GM18526 (cell line): ENCODE results near the gene AMDHD2.
A peak's percentile ranks its signal among the peaks of the same experiment; 100 is the strongest.

Experiments used
- POLR2A ChIP-seq: IDR thresholded peaks from 3 replicates; pipeline ENCODE4 v1.6.1; 2011; ENCODE audit not compliant: insufficient read length; ENCODE audit errors: extremely low read depth

Gene AMDHD2

GRCh38 chr16:2517954-2518605 lies 2.1 kb upstream of the AMDHD2 start:
- no peak for TF ChIP-seq POLR2A

GRCh38 chr16:2518823-2519710 lies 1.1 kb upstream of the AMDHD2 start:
- TF ChIP-seq POLR2A: no peak

- TF ChIP-seq POLR2A: peak; percentile 15
Observed at GRCh38 chr16:2519711-2520080, 475 bp upstream of the AMDHD2 start.

- TF ChIP-seq POLR2A: no peak
Observed at GRCh38 chr16:2520784-2521531, 787 bp downstream of the AMDHD2 start.

GRCh38 chr16:2523801-2524231 lies 3.6 kb downstream of the AMDHD2 start:
- no peak for TF ChIP-seq POLR2A

GRCh38 chr16:2524339-2524938 lies 4.3 kb downstream of the AMDHD2 start:
- TF ChIP-seq POLR2A: no peak

GRCh38 chr16:2526135-2526534 lies 6.0 kb downstream of the AMDHD2 start:
- TF ChIP-seq POLR2A: no peak

- no peak for TF ChIP-seq POLR2A
Observed at GRCh38 chr16:2527071-2527783, 7.1 kb downstream of the AMDHD2 start.

- TF ChIP-seq POLR2A: no peak
Observed at GRCh38 chr16:2527784-2528100, 7.6 kb downstream of the AMDHD2 start.

- TF ChIP-seq POLR2A: no peak
Observed at GRCh38 chr16:2528161-2529060, 8.2 kb downstream of the AMDHD2 start.

- no peak for TF ChIP-seq POLR2A
Observed at GRCh38 chr16:2529061-2529931, 9.1 kb downstream of the AMDHD2 start.

- TF ChIP-seq POLR2A: no peak
Observed at GRCh38 chr16:2529961-2530628, 9.9 kb downstream of the AMDHD2 start.

GRCh38 chr16:2530629-2531318 lies 10.6 kb downstream of the AMDHD2 start:
- no peak for TF ChIP-seq POLR2A
